HFF-Myc (cell line): ENCODE data around the gene FOXJ3.

Source experiments
- DNase-seq: peaks from one replicate; pipeline ENCODE4 v3.0.0-alpha.2; 2011; ENCODE audit warnings: low read depth; ENCODE audit errors: extremely low read depth
- H3K4me3 ChIP-seq: replicated peaks from 2 replicates; pipeline ENCODE4 v1.5.1; 2011; ENCODE audit warnings: low read depth, mild to moderate bottlenecking, control low read depth, low read length
- TF ChIP-seq, protein P1 (sequence below): IDR thresholded peaks from 2 replicates; pipeline ENCODE4 v1.5.1; 2012; ENCODE audit warnings: mild to moderate bottlenecking, low read depth, low read length, control low read depth; ENCODE audit errors: missing control alignments

The FOXJ3 gene

DNA sequence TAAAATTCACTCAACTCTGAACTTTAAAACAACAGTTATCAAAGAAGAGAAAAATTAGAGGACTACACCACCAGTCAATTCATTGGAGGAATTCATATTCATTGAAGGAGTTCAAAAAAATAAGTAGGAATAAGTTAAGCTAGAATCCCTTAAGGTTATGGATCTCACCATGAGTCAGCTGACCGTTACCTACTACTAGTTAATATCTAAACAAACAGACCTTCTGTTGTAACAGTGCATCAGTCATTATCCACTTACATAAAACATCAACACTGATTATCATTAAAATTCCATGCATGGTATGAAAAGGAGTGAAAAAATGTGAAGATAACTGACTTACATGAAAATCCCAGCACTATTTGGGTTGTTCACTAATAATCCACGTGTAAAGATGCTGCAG lies 44.9 kb downstream of the FOXJ3 start:
- no peak for DNase-seq
- TF ChIP-seq, protein P1, sequence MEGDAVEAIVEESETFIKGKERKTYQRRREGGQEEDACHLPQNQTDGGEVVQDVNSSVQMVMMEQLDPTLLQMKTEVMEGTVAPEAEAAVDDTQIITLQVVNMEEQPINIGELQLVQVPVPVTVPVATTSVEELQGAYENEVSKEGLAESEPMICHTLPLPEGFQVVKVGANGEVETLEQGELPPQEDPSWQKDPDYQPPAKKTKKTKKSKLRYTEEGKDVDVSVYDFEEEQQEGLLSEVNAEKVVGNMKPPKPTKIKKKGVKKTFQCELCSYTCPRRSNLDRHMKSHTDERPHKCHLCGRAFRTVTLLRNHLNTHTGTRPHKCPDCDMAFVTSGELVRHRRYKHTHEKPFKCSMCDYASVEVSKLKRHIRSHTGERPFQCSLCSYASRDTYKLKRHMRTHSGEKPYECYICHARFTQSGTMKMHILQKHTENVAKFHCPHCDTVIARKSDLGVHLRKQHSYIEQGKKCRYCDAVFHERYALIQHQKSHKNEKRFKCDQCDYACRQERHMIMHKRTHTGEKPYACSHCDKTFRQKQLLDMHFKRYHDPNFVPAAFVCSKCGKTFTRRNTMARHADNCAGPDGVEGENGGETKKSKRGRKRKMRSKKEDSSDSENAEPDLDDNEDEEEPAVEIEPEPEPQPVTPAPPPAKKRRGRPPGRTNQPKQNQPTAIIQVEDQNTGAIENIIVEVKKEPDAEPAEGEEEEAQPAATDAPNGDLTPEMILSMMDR = no peak
- H3K4me3 ChIP-seq = no peak overlapping the region

DNA sequence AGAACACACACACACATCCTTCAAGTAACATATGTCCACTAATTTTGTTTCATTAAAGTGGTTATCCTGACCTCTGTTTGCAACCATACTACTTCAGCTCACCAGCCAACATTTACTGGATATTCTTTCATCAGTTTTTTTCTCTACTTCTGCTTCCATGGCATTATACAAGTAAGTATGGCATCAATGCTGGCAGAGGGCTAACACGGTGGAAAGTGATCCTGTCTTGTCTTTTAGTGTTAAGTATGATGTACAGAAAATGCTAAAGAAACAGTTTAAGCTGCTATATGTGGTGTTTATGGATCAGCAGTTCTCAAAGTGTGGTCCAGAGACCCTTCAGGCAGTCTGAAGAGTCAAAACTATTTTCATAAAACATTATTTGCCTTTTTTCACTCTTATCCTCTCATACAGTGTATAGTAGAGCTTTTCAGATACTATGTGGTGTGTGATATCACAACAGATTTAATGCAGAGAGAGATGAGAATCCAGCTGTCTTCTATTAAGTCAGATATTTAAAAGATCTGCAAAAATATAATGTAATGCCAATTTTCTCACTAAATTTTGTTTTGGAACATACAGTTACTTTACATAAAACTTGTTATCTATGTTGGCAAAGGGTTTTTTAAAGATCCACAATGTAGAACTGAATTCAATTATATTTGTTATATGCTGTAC lies 46.6 kb downstream of the FOXJ3 start:
- no peak overlapping the region for H3K4me3 ChIP-seq
- TF ChIP-seq, protein P1 = no peak
- no peak for DNase-seq

DNA sequence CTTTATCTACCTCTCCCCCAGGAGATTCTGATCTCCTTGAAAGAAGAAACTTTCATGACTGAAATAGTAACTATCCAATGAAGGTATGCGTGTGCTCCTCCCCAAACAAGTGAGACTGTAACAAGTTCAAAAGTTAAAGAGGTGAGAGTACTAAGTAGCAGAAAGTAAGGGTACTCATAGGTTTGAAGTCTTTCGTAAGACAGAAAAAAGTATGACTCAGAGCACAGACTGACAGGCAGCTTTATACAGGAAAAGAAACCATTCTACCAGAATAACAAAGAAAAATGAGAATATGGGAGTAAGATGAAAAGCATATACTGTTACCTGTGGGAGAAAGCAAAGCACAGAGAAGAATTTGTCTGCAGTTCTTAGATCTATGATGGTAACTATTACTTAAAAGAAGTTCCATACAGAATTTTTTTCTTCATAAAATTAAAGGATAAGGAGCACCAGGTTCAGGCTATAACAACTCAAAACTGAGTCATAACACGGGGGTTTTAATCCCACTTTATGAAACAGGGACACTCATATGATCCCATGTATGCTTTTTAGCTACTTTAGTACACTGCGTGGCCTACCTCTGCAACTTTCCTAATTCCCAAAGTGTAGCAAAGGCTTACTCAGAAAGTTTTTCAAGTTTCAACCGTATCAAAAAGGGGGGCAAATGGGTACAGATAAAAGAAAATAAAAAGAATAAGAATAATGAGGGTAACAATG lies 52.0 kb downstream of the FOXJ3 start:
- no peak overlapping the region for H3K4me3 ChIP-seq
- DNase-seq = no peak
- TF ChIP-seq, protein P1 = no peak

DNA sequence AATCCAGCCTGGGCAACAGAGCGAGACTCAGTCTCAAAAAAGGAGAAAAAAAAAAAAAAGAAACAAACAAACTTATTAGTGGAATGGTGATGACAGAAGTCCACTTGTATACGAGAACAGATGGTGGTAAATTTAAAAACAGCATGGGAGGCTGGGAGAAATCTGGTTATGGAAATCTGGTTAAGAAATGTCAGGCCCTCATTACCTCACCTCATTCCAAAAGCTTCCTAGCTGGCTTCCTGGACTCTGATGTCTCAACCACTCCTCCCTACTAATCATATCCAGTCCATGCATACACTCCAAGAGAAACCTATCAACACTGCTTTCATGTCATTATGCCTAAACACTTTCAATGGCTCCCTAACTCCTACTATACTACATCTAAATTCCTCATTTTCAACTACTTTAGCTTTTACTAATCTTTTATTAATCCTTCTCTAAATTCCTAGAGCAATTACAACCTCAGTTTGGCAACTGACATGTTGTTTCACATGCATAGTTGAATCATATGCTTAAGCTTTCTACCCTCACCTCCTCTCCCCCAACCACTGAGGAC lies 52.9 kb downstream of the FOXJ3 start:
- TF ChIP-seq, protein P1 = no peak
- H3K4me3 ChIP-seq = no peak overlapping the region
- DNase-seq = peak; percentile 52

DNA sequence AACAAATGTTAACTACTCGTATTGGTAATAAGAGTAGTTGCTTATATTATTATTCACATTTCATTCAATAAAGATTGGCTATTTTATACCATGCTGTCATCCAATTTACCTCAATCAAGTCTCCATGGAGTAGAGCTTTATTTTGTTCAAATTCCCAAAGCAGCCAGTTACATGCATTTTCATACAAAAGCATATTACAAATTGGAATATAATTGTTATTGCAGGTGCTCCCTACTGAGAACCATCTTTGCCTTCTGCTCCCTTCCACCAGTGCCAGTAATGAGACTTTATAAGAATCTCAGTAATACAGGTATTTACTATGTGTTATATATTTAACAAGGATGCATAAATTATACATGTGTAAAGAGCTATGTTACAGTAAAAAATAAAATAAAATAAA lies 54.2 kb downstream of the FOXJ3 start:
- H3K4me3 ChIP-seq = no peak overlapping the region
- TF ChIP-seq, protein P1 = no peak
- DNase-seq = no peak

DNA sequence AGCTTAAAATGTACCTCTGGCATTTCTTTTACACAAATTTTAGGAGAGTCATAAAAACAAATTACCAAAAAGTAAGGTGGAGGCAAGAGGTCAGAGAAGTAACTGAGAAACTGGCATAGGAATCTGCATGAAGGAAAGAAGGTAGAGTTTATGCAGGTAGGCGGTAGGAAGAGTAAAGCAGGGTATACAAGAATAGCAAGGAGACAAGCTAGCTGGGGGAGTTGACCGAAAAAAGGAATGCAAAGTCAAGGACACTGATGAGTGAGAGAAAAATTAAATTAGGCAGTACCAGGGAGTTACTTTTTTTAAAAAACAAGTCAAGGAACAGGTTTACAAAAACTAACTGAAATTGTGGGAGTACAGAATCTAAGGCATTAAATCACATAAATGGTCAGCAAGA lies 56.0 kb downstream of the FOXJ3 start:
- DNase-seq = no peak
- no peak overlapping the region for H3K4me3 ChIP-seq
- TF ChIP-seq, protein P1 = no peak

DNA sequence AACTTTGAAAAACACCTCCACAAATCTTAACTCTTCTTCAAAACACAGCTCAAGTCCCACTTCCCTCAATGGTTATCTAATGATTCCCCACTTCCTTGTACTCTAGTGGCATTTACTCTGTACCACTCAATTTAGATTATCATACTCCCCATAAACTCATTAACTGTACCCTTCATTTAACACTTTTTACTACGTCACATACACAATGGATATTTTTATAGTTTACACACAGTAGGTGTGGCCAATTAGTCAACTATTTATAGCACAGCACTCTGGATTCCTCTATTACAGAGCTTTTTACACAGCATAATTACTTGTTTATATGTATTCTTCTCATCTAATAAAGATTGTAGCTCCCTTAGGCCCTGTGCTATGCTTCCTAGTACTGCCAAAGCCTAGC lies 62.1 kb downstream of the FOXJ3 start:
- H3K4me3 ChIP-seq = no peak overlapping the region
- no peak for DNase-seq
- TF ChIP-seq, protein P1 = no peak
